SW480 (cell line): ENCODE measurements around the gene RPL32.
"Not testable (repeated sequence)": the region's sequence is repeated elsewhere in the genome, so short reads cannot be mapped to it uniquely, and the experiment has no call there.

ENCODE experiments used
- DNase-seq: peaks from one replicate; pipeline ENCODE4 v3.0.0-alpha.2; 2016; ENCODE audit warnings: low spot score

RPL32 gene

DNA sequence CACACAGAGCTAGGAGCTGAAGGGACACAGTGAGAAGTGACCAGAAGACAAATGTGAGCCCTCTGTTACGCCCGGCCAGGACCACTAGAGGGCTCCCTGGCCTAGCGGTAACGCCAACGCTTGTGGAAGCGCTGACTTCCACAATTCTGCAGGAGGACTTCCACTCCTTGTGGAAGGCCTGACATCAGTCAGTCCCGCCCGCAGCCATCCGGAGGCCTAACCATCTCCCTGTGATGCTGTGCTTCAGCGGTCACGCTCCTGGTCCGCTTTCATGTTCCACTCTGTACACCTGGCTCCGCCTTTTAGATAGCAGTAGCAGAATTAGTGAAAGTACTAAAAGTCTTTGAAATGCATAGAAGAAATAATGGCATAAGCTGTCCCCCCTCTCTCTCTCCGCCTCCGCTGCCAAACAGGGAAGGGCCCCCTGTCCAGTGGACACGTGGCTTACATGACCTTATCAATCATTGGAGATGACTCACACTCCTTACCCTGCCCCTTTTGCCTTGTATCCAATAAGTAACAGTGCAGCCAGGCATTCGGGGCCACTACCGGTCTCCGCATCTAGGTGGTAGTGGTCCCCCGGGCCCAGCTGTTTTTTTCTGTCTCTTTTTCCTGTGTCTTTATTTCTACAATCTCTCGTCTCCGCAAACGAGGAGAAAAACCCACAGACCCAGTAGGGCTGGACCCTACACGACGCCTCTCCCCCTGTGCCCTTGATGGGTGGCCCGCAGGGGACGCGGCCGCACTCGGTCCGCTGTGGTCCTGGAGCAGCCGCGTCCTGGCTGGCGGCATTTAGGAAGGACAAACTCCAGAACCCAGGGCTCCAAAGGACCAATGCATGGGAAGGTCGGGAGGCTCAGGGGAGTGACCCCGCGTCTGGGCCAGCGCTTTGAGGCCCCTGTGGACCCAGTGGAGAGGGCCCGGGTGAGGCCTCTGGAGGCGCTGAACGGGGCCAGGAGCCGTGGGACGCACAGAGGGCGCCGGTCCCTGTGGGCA lies 27.0 kb upstream of the RPL32 start:
- peak; percentile 92 for DNase-seq

GRCh38 chr3:12866836-12867235 lies 25.5 kb upstream of the RPL32 start:
- DNase-seq: no peak

GRCh38 chr3:12865271-12865670 lies 23.9 kb upstream of the RPL32 start:
- DNase-seq: no peak

DNA sequence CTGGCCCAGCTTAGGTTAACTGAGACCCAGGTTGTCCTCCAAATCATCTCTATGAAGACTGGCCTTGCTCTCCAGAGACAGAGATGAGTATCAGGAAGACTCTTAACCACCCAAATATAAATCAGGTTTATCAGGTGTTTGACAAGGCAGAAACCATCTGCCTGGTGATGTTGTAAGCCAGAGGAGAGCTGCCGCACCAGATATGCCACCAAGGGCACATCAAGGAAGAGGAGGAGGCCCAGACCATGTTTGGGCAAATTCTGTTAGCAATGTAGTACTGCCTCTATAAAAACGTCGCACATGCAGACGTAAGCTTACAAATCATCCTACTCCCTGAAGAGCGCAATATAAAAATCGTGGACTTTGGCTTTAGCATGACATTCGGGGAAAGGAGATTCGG lies 21.0 kb upstream of the RPL32 start:
- no peak for DNase-seq

- no peak for DNase-seq
These were observed 20.2 kb upstream of the RPL32 start for GRCh38 chr3:12861611-12862010.

GRCh38 chr3:12859840-12860239 lies 18.5 kb upstream of the RPL32 start:
- DNase-seq: no peak

DNA sequence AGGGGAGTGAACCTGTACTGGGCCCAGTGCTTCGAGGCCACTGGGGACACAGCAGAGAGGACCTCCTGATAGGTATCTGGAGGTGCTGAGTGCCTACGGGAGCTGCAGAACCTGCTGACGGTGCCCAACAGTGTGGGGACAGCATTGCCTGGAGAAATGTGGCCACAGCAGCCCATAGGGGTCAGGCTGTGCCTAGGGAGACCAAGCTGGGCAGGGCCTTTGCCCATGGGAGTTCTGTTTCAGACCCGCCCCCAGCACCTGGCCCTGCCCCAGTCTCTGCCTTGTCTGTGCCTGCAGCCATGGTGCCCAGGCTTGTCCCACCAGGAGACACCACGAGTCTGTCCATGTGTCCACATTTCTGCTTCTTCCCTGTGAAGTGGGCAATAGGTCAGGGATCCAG lies 15.3 kb upstream of the RPL32 start:
- DNase-seq: no peak

DNA sequence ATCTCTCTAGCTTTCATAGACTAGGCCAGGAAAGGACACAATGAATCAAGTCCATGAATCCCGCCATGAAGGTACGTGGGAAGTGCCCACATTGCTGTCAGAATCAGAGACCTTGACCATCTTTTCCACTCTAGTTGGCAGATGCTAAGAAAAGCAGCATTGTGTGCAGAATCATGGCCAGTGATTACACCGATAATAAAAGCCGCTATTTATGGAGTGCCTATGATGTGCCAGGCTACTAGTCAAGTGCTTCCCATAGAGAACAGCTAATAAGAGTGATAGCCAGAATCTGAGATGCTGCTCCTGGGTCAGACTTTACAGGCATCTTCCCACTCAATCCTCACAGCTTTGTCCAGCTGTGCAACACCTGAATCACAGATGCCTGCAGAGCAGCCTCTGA lies 13.2 kb upstream of the RPL32 start:
- DNase-seq: no peak

- not testable (repeated sequence) for DNase-seq
These were observed 12.5 kb upstream of the RPL32 start for GRCh38 chr3:12853847-12854246.

DNA sequence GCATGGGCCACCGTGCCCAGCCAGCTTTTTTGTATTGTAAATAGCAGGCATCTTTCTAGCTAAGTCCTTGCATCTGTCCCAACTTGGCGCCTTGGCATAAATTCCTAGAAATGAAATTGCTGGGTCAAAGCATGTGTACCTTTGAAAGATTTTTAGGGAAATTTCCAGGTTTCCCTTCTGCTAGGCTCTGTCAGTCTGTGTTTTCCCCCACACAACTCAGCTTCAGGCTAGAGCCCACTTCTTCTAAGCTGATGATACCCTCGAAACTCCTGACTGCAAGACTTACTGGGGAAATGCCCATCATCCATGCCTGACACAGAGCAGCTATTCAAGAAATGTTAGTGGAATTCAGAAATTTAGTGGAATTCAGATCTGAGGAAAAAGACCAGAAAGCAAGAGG lies 10.8 kb upstream of the RPL32 start:
- no peak for DNase-seq

DNA sequence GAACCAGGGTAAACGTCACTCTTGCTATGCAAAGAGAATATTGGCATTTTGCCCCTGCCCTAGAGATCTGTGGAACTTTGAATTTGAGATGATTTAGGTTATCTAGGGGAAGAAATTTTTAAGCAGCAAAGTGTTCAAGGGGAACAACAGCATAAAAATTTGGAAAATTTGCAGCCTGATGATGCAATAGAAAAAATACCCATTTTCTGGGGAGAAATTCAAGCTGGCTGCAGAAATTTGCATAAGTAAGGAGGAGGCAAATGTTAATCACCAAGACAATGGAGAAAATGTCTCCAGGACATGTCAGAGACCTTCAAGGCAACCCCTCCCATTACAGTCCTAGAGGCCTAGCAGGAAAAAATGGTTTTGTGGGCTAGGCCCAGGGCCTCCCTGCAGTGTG lies 4.4 kb upstream of the RPL32 start:
- no peak for DNase-seq

- no peak for DNase-seq
These were observed 1.1 kb upstream of the RPL32 start for GRCh38 chr3:12842469-12842868.

DNA sequence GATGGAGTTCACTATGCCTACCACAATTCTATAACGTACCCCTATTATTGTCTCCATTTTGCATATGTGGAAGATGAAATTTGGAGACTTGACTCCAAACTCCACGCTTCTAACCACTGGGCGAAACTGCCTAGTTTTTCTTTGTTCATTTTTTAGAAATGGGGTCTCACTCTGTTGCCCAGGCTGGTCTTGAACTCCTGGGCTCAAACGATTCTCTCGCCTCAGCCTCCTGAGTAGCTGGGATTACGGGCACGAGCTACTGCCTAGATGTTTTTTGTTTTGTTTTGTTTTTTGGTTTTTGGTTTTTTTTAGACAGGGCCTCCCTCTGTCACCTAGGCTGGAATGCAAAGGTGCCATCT lies 584 bp upstream of the RPL32 start:
- DNase-seq: no peak

- no peak for DNase-seq
These were observed 695 bp downstream of the RPL32 start for GRCh38 chr3:12840591-12841148.

DNA sequence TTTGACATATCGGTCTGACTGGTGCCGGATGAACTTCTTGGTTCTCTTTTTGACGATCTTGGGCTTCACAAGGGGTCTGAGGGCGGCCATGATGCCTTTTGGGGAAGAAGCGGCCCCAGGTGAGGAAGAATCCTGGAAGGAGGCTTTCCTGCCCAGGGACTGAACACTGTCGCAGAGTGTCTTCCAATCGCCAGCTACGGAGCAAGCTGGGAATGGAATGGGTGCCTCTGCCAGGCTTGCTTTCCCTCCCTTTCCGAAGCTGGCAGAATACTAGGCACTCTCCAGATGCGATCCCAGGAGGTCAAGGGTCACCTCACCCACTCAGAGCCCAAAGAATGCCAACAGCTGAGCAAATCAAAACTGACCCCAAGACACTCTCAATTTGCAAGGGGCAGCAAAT lies 1.2 kb downstream of the RPL32 start:
- DNase-seq: not testable (repeated sequence)

- no peak for DNase-seq
These were observed 2.0 kb downstream of the RPL32 start for GRCh38 chr3:12839156-12839946.

GRCh38 chr3:12838179-12838965 lies 3.0 kb downstream of the RPL32 start:
- no peak for DNase-seq

DNA sequence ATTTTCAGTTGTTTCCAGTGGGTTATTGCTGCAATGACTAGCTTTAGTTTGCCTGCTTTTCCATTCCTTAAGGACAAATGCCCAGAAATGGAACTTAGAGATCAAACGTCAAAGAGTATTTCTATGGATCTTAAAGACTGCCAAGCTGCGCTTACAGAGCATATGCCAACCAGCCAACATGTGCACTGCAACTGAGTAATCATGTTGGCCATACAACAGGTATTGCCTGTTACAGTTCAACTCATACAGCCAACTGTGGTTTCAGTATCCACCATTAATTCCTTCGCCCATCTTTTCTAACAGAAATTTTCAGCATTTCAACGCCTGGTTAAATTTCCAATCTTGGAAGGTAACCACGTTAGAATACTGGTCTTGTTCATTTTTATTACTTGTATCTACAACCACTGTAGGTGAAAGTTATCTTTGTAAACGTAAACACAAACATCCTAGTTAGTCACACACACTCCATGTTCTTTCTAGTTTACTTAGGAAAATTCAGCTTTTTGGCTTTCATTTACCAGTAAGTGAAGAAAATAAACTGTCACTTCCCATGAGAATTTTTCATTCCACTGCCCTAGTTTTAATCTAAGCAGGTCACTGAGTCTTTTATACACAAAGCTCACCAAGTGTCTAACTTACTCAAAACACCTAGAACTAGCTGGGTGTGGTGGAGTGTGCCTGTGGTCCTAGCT lies 3.9 kb downstream of the RPL32 start:
- no peak for DNase-seq

- DNase-seq: no peak
These were observed 6.2 kb downstream of the RPL32 start for GRCh38 chr3:12835052-12835665.

DNA sequence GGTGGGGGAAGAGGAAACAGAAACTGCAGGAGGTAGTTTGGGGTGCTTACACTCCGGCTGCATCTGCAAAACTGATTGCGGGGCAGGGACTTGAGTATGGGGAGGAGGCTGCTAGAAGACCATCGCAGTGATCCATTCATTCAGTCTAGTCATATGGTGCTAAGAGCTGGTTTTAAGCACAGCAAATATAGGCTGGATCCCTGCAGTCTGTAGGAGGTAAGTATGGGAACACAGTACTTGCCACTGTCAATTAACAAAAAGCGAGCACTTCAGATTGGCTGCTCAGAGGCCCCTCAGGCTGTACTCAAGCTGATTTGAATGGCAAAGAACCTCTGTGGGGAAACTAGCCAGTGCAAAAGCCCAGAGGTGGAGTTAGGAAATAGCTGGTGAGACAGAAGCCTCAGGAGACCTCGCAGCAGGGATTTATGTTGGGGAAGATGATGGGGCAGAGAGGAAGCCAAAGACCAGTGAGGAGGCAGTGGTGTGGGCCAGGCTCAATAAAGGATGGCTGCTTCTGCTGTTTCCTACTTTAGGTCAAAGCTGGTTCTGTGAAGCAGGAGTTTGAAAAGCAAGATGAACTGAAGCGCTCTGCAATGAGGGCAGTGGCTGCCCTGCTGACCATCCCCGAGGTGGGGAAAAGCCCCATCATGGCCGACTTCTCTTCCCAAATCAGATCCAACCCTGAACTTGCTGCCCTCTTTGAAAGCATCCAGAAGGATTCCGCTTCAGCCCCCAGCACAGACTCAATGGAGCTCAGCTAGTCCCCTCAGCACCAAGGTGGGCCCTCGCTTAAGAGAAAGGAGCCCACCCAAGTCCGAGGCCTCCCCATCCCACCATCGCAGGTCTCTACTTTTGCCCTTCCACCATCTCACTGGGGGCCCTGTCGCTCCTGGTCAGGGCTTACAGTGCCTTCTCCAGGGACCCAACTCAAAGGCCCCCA lies 7.9 kb downstream of the RPL32 start:
- no peak for DNase-seq
